Activated naive CD4-positive, alpha-beta T cell treated with anti-CD3 and anti-CD28 coated beads for 36 hours (primary cell): ENCODE results near the gene ISYNA1. TPM values are rescaled to one million over a fixed set of nuclear protein-coding genes. Genes with fewer than 3 reads are reported as not detected.
A peak's percentile ranks its signal among the peaks of the same experiment; 100 is the strongest.

Source experiments
- CTCF ChIA-PET: fragments of 350-600 bp; sonication (Branson Sonifier 250); formaldehyde crosslinking; loops from one replicate; lab custom pipeline; 2021; ENCODE audit warnings: antibody characterized with exemption; lab: Charles Lee
- DNase-seq: peaks from one replicate; pipeline ENCODE4 v3.0.0-alpha.2; 2020
- H3K27ac Mint-ChIP-seq: one replicate; pipeline ENCODE4 v1.8.0; 2021; ENCODE audit warnings: mild to moderate bottlenecking, mixed read lengths
- H3K27me3 Mint-ChIP-seq: one replicate; pipeline ENCODE4 v1.8.0; 2021; ENCODE audit warnings: low read depth, mixed read lengths
- H3K36me3 Mint-ChIP-seq: one replicate; pipeline ENCODE4 v1.8.0; 2021; ENCODE audit warnings: low read depth, mixed read lengths
- H3K4me1 Mint-ChIP-seq: one replicate; pipeline ENCODE4 v1.8.0; 2021; ENCODE audit warnings: low read depth, mixed read lengths
- H3K4me3 Mint-ChIP-seq: one replicate; pipeline ENCODE4 v1.8.0; 2021; ENCODE audit warnings: mild to moderate bottlenecking, moderate library complexity, mixed read lengths
- H3K9me3 Mint-ChIP-seq: one replicate; pipeline ENCODE4 v1.8.0; 2021; ENCODE audit warnings: mixed read lengths
- intact Hi-C: fragments of 100-400 bp; cut with micrococcal nuclease; formaldehyde crosslinking; loops from one replicate; pipeline ENCODE4 v1.15.1; 2023
- total RNA-seq, 2 experiments: library from RNA; stranded (reverse); gene quantifications; one replicate each; pipeline ENCODE4 v1.2.3, GENCODE V29; 2021

Gene ISYNA1
- total RNA-seq, 2 experiments from 2014 or later, result 12.3 to 14.3 TPM

GRCh38 chr19:18391509-18392075 is 46.3 kb downstream of the ISYNA1 start:
- no peaks in the 10 kb centered on the region for H3K4me1 Mint-ChIP-seq
- H3K27ac Mint-ChIP-seq, result no peak overlapping the region
- peaks cover 22% of the 10 kb centered on the region for H3K27me3 Mint-ChIP-seq
- no peaks in the 10 kb centered on the region for H3K9me3 Mint-ChIP-seq
- CTCF ChIA-PET, result interaction anchor here (1.3 to 6.4 kb wide), 2 partner anchors 21 to 199 kb away, joined by 4 to 103 read pairs; no protein-coding TSS in a partner anchor
- intact Hi-C loops, result no loop called here
- no peak overlapping the region for H3K4me3 Mint-ChIP-seq
- no peaks in the 10 kb centered on the region for H3K36me3 Mint-ChIP-seq
- DNase-seq, result no peak

GRCh38 chr19:18390065-18390907 is 47.6 kb downstream of the ISYNA1 start:
- no peaks in the 10 kb centered on the region for H3K36me3 Mint-ChIP-seq
- H3K9me3 Mint-ChIP-seq, result no peaks in the 10 kb centered on the region
- no peak overlapping the region for H3K27ac Mint-ChIP-seq
- H3K4me3 Mint-ChIP-seq, result no peak overlapping the region
- H3K27me3 Mint-ChIP-seq, result peaks cover 32% of the 10 kb centered on the region
- intact Hi-C loops, result no loop called here
- no peaks in the 10 kb centered on the region for H3K4me1 Mint-ChIP-seq
- no peak for DNase-seq
- CTCF ChIA-PET, result interaction anchor here (0.9 to 6.4 kb wide), 13 partner anchors 8 to 198 kb away, joined by 3 to 103 read pairs (median 4); partner anchors contain the start of gene SSBP4

GRCh38 chr19:18389726-18390064 is 48.2 kb downstream of the ISYNA1 start:
- intact Hi-C loops, result no loop called here
- H3K4me3 Mint-ChIP-seq, result no peak overlapping the region

GRCh38 chr19:18388960-18389725 is 48.8 kb downstream of the ISYNA1 start:
- CTCF ChIA-PET, result interaction anchor here (0.7 to 6.4 kb wide), 18 partner anchors 7 to 647 kb away, joined by 3 to 103 read pairs (median 3); partner anchors contain the start of genes LSM4 and SSBP4
- Mint-ChIP-seq H3K27me3 (peaks cover 36% of the 10 kb centered on the region), H3K4me3 (peak overlapping the region; percentile 60), H3K9me3 (no peaks in the 10 kb centered on the region), H3K4me1 (no peaks in the 10 kb centered on the region), H3K27ac (no peak overlapping the region), H3K36me3 (no peaks in the 10 kb centered on the region)
- intact Hi-C loops, result loop anchor here (1.0 kb wide), 1 partner anchor 21 kb away; no protein-coding TSS in a partner anchor
- no peak for DNase-seq

More at GRCh38 chr19:18389726-18390064, 48.2 kb downstream of the ISYNA1 start:
- Mint-ChIP-seq H3K27me3 (peaks cover 33% of the 10 kb centered on the region), H3K27ac (no peak overlapping the region), H3K9me3 (no peaks in the 10 kb centered on the region), H3K36me3 (no peaks in the 10 kb centered on the region), H3K4me1 (no peaks in the 10 kb centered on the region)
- DNase-seq, result no peak
- CTCF ChIA-PET, result interaction anchor here (0.7 to 6.4 kb wide), 12 partner anchors 8 to 181 kb away, joined by 3 to 103 read pairs (median 3); partner anchors contain the start of gene SSBP4

GRCh38 chr19:18388100-18388959 is 49.6 kb downstream of the ISYNA1 start:
- H3K27ac Mint-ChIP-seq, result no peak overlapping the region
- peak overlapping the region; percentile 60 for H3K4me3 Mint-ChIP-seq
- no peaks in the 10 kb centered on the region for H3K36me3 Mint-ChIP-seq
- no peaks in the 10 kb centered on the region for H3K4me1 Mint-ChIP-seq
- CTCF ChIA-PET, result interaction anchor here (0.6 to 6.4 kb wide), 32 partner anchors 8 to 1293 kb away, joined by 3 to 103 read pairs (median 4); partner anchors contain the start of genes LRRC25, LSM4 and SSBP4
- peaks cover 32% of the 10 kb centered on the region for H3K27me3 Mint-ChIP-seq
- peak; percentile 78 for DNase-seq
- H3K9me3 Mint-ChIP-seq, result no peaks in the 10 kb centered on the region
- intact Hi-C loops, result loop anchor here (1.0 kb wide), 1 partner anchor 22 kb away; no protein-coding TSS in a partner anchor

- CTCF ChIA-PET, result interaction anchor here (0.8 to 4.0 kb wide), 6 partner anchors 9 to 114 kb away, joined by 4 to 38 read pairs (median 6); no protein-coding TSS in a partner anchor
- Mint-ChIP-seq H3K9me3 (no peaks in the 10 kb centered on the region), H3K4me3 (no peak overlapping the region), H3K4me1 (no peaks in the 10 kb centered on the region), H3K27me3 (peaks cover 32% of the 10 kb centered on the region), H3K27ac (no peak overlapping the region), H3K36me3 (no peaks in the 10 kb centered on the region)
- no peak for DNase-seq
- intact Hi-C loops, result no loop called here
Measured at GRCh38 chr19:18386543-18387271, 51.2 kb downstream of the ISYNA1 start.

GRCh38 chr19:18385675-18386542 is 52.0 kb downstream of the ISYNA1 start, which contains the start of gene GDF15:
Gene GDF15 (plus strand): TSS chr19:18386158. CDS start chr19:18386190, 32 bp downstream.
- no peaks in the 10 kb centered on the region for H3K36me3 Mint-ChIP-seq
- no peak within 1 kb of the TSS for H3K4me3 Mint-ChIP-seq
- H3K27me3 Mint-ChIP-seq, result peaks cover 32% of the 10 kb centered on the region
- DNase-seq, result peak; percentile 56
- no peaks in the 10 kb centered on the region for H3K9me3 Mint-ChIP-seq
- CTCF ChIA-PET, result interaction anchor here (0.8 to 1.3 kb wide), 4 partner anchors 25 to 113 kb away, joined by 3 to 5 read pairs (median 4); no protein-coding TSS in a partner anchor
- intact Hi-C loops, result no loop called here
- H3K27ac Mint-ChIP-seq, result no peak within 1 kb of the TSS
- H3K4me1 Mint-ChIP-seq, result no peaks in the 10 kb centered on the region

DNA sequence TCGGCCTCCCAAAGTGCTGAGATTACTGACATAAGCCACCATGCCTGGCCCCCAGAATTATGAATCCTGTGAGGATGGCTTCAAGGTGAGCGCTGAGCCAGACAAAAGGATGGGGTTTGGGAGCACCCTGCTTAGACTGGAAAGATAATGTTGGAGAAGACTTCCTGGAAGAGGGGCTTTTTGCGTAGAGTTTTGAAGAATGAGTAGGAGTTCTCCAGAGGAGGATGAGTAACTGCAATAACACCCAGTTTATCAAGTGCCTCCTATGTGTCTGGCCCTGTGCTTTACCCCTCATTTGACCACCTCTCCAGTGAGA is 52.6 kb downstream of the ISYNA1 start:
- no peak for DNase-seq
- intact Hi-C loops, result no loop called here
- H3K36me3 Mint-ChIP-seq, result no peaks in the 10 kb centered on the region
- H3K4me3 Mint-ChIP-seq, result no peak overlapping the region
- H3K4me1 Mint-ChIP-seq, result no peaks in the 10 kb centered on the region
- H3K27ac Mint-ChIP-seq, result no peak overlapping the region
- CTCF ChIA-PET, result interaction anchor here (0.7 to 1.3 kb wide), 4 partner anchors 26 to 132 kb away, joined by 3 to 5 read pairs (median 4); no protein-coding TSS in a partner anchor
- peaks cover 32% of the 10 kb centered on the region for H3K27me3 Mint-ChIP-seq
- H3K9me3 Mint-ChIP-seq, result no peaks in the 10 kb centered on the region

GRCh38 chr19:18384775-18385174 is 53.2 kb downstream of the ISYNA1 start:
- peaks cover 35% of the 10 kb centered on the region for H3K27me3 Mint-ChIP-seq
- intact Hi-C loops, result no loop called here
- CTCF ChIA-PET, result interaction anchor here (0.7 kb wide), 1 partner anchor 132 kb away, joined by 3 read pairs; no protein-coding TSS in a partner anchor
- DNase-seq, result no peak
- H3K36me3 Mint-ChIP-seq, result no peaks in the 10 kb centered on the region
- H3K9me3 Mint-ChIP-seq, result no peaks in the 10 kb centered on the region
- H3K4me1 Mint-ChIP-seq, result no peaks in the 10 kb centered on the region
- H3K4me3 Mint-ChIP-seq, result no peak overlapping the region
- no peak overlapping the region for H3K27ac Mint-ChIP-seq
